IMR-90 (cell line): Measurements from ENCODE around the gene EVI2A. TPM values are rescaled to one million over a fixed set of nuclear protein-coding genes. Genes with fewer than 3 reads are reported as not detected.

Source experiments
- ATAC-seq: fragments of 200-7000 bp; cut with Tn5 transposase; 2 replicates; pipeline ENCODE4 v1.9.1; 2020; ENCODE audit warnings: low read depth, mild to moderate bottlenecking, moderate library complexity
- BruUV-seq: library from RNA; stranded (reverse); fragments of 400-500 nt; replicated peaks from 2 replicates; lab custom pipeline; 2021; lab: Mats Ljungman, UMichigan
- CTCF ChIA-PET: fragments of 300-600 bp; formaldehyde crosslinking; extraction: SDS; loops from one replicate; lab custom pipeline; 2021; ENCODE audit warnings: antibody characterized with exemption; lab: Yijun Ruan, JAX
- POLR2A ChIA-PET: fragments of 300-600 bp; sonication (Branson Sonifier 250); formaldehyde crosslinking; loops from one replicate; lab custom pipeline; 2022; ENCODE audit warnings: antibody characterized with exemption; ENCODE audit not compliant: unreplicated experiment; lab: Charles Lee
- DNase-seq: peaks from one replicate; pipeline ENCODE4 v3.0.0; 2013
- H2AFZ ChIP-seq: replicated peaks from 2 replicates; pipeline ENCODE3; 2013; ENCODE audit warnings: low read length, mild to moderate bottlenecking; ENCODE audit not compliant: poor library complexity
- H2AK5ac ChIP-seq: 2 replicates; pipeline ENCODE4 v1.6.1; 2013; ENCODE audit warnings: low read depth, low read length, inconsistent platforms
- H2AK9ac ChIP-seq: replicated peaks from 2 replicates; pipeline ENCODE3; 2013; ENCODE audit warnings: mild to moderate bottlenecking, low read depth, low read length, moderate library complexity; ENCODE audit not compliant: poor library complexity
- H2BK120ac ChIP-seq: 2 replicates; pipeline ENCODE4 v1.6.1; 2013; ENCODE audit warnings: low read depth, low read length, inconsistent platforms
- H2BK15ac ChIP-seq: 3 replicates; pipeline ENCODE4 v1.6.1; 2013; ENCODE audit warnings: low read depth, low read length, inconsistent platforms
- H2BK20ac ChIP-seq: 2 replicates; pipeline ENCODE4 v1.6.1; 2013; ENCODE audit warnings: low read depth, mild to moderate bottlenecking, inconsistent platforms, low read length, moderate library complexity
- H2BK5ac ChIP-seq: 2 replicates; pipeline ENCODE4 v1.6.1; 2013; ENCODE audit warnings: mild to moderate bottlenecking, low read depth, low read length, inconsistent platforms; ENCODE audit not compliant: poor library complexity, severe bottlenecking
- H3K14ac ChIP-seq: replicated peaks from 2 replicates; pipeline ENCODE4 v1.6.1; 2013; ENCODE audit warnings: low read depth, low read length, inconsistent platforms
- H3K18ac ChIP-seq: 2 replicates; pipeline ENCODE4 v1.6.1; 2013; ENCODE audit warnings: low read depth, low read length, control low read depth
- H3K23ac ChIP-seq: 2 replicates; pipeline ENCODE4 v1.6.1; 2013; ENCODE audit warnings: low read depth, low read length, inconsistent platforms
- H3K27ac ChIP-seq: 2 replicates; pipeline ENCODE4 v1.5.1; 2013; ENCODE audit warnings: mild to moderate bottlenecking, control low read depth, low read length; ENCODE audit not compliant: insufficient read depth
- H3K27me3 ChIP-seq: 2 replicates; pipeline ENCODE4 v1.6.1; 2013; ENCODE audit warnings: low read length; ENCODE audit not compliant: control insufficient read depth, insufficient read depth
- H3K36me3 ChIP-seq: 2 replicates; pipeline ENCODE4 v1.6.1; 2013; ENCODE audit warnings: low read length, mixed read lengths; ENCODE audit not compliant: control insufficient read depth, insufficient read depth
- H3K4ac ChIP-seq: 2 replicates; pipeline ENCODE4 v1.6.1; 2013; ENCODE audit warnings: low read depth, low read length, inconsistent platforms
- H3K4me1 ChIP-seq: 2 replicates; pipeline ENCODE4 v1.6.1; 2013; ENCODE audit warnings: low read length, mixed read lengths; ENCODE audit not compliant: control insufficient read depth, insufficient read depth
- H3K4me2 ChIP-seq: 2 replicates; pipeline ENCODE4 v1.6.1; 2013; ENCODE audit warnings: low read depth, mild to moderate bottlenecking, control low read depth, low read length, moderate library complexity
- H3K4me3 ChIP-seq: 2 replicates; pipeline ENCODE4 v1.5.1; 2013; ENCODE audit warnings: low read depth, mild to moderate bottlenecking, control low read depth, low read length, moderate library complexity; ENCODE audit not compliant: insufficient read depth
- H3K56ac ChIP-seq: 2 replicates; pipeline ENCODE4 v1.6.1; 2013; ENCODE audit warnings: low read length, inconsistent platforms; ENCODE audit not compliant: insufficient read depth; ENCODE audit errors: extremely low read depth
- H3K79me1 ChIP-seq, 2 experiments: 2 replicates each; pipeline ENCODE4 v1.6.1; 2013; ENCODE audit warnings: low read length in 2 of 2, inconsistent platforms in 1 of 2, low read depth in 1 of 2
- H3K9ac ChIP-seq: 2 replicates; pipeline ENCODE4 v1.6.1; 2013; ENCODE audit warnings: low read depth, low read length, control low read depth
- H3K9me1 ChIP-seq: 2 replicates; pipeline ENCODE4 v1.6.1; 2013; ENCODE audit warnings: low read length, inconsistent platforms; ENCODE audit not compliant: insufficient read depth
- H3K9me3 ChIP-seq: 2 replicates; pipeline ENCODE4 v1.6.1; 2013; ENCODE audit warnings: low read length; ENCODE audit not compliant: control insufficient read depth, insufficient read depth
- H4K20me1 ChIP-seq: 2 replicates; pipeline ENCODE4 v1.6.1; 2013; ENCODE audit warnings: low read length, inconsistent platforms; ENCODE audit not compliant: insufficient read depth
- H4K5ac ChIP-seq: 2 replicates; pipeline ENCODE4 v1.6.1; 2013; ENCODE audit warnings: mild to moderate bottlenecking, low read depth, low read length, control low read depth
- H4K8ac ChIP-seq, 2 experiments: 2 replicates each; pipeline ENCODE4 v1.6.1; 2013; ENCODE audit warnings: low read depth in 2 of 2, low read length in 2 of 2, control low read depth in 1 of 2, inconsistent platforms in 1 of 2
- H4K91ac ChIP-seq: 2 replicates; pipeline ENCODE4 v1.6.1; 2013; ENCODE audit warnings: low read depth, low read length, inconsistent platforms; ENCODE audit not compliant: insufficient read depth
- BHLHE40 ChIP-seq: fragments of 150-350 bp; IDR thresholded peaks from 2 replicates; pipeline ENCODE4 v1.6.1; 2016; ENCODE audit warnings: mild to moderate bottlenecking, low read depth, low read length
- CEBPB ChIP-seq: IDR thresholded peaks from 2 replicates; pipeline ENCODE4 v1.6.1; 2012; ENCODE audit warnings: low read depth, low read length, improper control_type of control experiment
- CTCF ChIP-seq: conservative IDR thresholded peaks from 2 replicates; pipeline ENCODE4 v1.5.1; 2012; ENCODE audit warnings: mild to moderate bottlenecking, low read depth, low read length, improper control_type of control experiment
- FOS ChIP-seq: fragments of 150-350 bp; IDR thresholded peaks from 2 replicates; pipeline ENCODE4 v1.6.1; 2016; ENCODE audit warnings: low read depth, low read length
- MAFK ChIP-seq: IDR thresholded peaks from 2 replicates; pipeline ENCODE4 v1.6.1; 2012; ENCODE audit warnings: low read depth, low read length, improper control_type of control experiment
- MXI1 ChIP-seq: IDR thresholded peaks from 2 replicates; pipeline ENCODE4 v1.6.1; 2012; ENCODE audit warnings: low read depth, mild to moderate bottlenecking, low read length, moderate library complexity, borderline replicate concordance
- POLR2A ChIP-seq: IDR thresholded peaks from 2 replicates; pipeline ENCODE4 v1.6.1; 2012; ENCODE audit warnings: mild to moderate bottlenecking, low read depth, low read length
- RAD21 ChIP-seq: IDR thresholded peaks from 2 replicates; pipeline ENCODE4 v1.6.1; 2012; ENCODE audit warnings: low read length, improper control_type of control experiment
- RCOR1 ChIP-seq: IDR thresholded peaks from 2 replicates; pipeline ENCODE4 v1.6.1; 2012; ENCODE audit warnings: mild to moderate bottlenecking, low read length, improper control_type of control experiment; ENCODE audit not compliant: insufficient replicate concordance
- RFX5 ChIP-seq: IDR thresholded peaks from 2 replicates; pipeline ENCODE4 v1.8.0; 2012; ENCODE audit warnings: low read depth, mild to moderate bottlenecking, low read length, moderate library complexity
- SMC3 ChIP-seq: fragments of 150-350 bp; IDR thresholded peaks from 2 replicates; pipeline ENCODE4 v1.6.1; 2016; ENCODE audit warnings: low read depth, mild to moderate bottlenecking, antibody characterized with exemption, low read length, moderate library complexity
- WGBS, 2 experiments: methylation state at CpG; one replicate each; pipeline versions ENCODE4 v1.1.5 to v1.1.7; 2013; ENCODE audit warnings: missing lambda C conversion rate in 2 of 2; ENCODE audit not compliant: insufficient read length in 1 of 2; ENCODE audit errors: extremely low coverage in 2 of 2; 5-methylcytosine and 5-hydroxymethylcytosine counted together
- dilution Hi-C: fragments of 300-500 bp; cut with HindIII; formaldehyde crosslinking; loops from one replicate; pipeline ENCODE4 v1.14.3; 2018; ENCODE audit warnings: low sequenced_read_pairs; ENCODE audit not compliant: unreplicated experiment
- in situ Hi-C: fragments of 300-500 bp; cut with MboI; formaldehyde crosslinking; loops from 3 replicates; pipeline ENCODE4 v1.14.3; 2019; ENCODE audit warnings: low sequenced_read_pairs, inconsistent platforms, mixed read lengths
- intact Hi-C: fragments of 100-400 bp; cut with micrococcal nuclease; formaldehyde crosslinking; loops from 2 replicates; pipeline ENCODE4 v1.10.0; 2022
- polyA plus RNA-seq, 3 experiments: library from polyadenylated mRNA; depleted of rRNA; stranded (reverse); fragments of >200 nt; gene quantifications; 2 replicates each; pipeline ENCODE4 v1.2.3, GENCODE V29; 2012; ENCODE audit warnings: low replicate concordance in 1 of 3
- total RNA-seq: library from RNA; depleted of rRNA; stranded (reverse); fragments of >200 nt; gene quantifications from 2 replicates; pipeline ENCODE4 v1.2.3, GENCODE V29; 2012

EVI2A gene
- total and polyA plus RNA-seq, 2 of the 4 experiments (the other 2 are of a cell fraction): 0.50 to 0.90 TPM

DNA sequence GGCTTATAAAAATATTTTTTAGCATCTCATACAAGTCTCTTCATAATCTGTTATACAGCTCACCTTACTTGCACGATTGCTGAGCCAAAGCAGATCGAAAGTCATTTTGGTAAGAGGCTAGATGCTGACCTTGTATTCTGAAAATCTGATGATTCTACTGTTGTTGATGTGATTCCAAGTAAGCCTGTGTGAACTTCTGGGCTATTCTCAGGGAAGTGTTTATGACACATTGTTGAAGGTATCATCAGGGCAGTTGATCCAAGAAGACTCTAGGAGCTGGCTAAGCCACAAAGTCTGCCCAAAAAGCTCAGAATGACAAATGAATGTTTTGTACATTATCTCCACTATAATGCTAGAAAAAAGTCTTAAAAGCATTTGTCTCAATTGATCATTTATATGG, 40.4 kb downstream of the EVI2A start:
- WGBS, 2 experiments: no CpG with 5 or more reads among the region's 2 CpGs
- no peak overlapping the region for H3K4me3 ChIP-seq
- peaks cover 7 to 34% of the 10 kb centered on the region in 2 experiments; a peak in 3 of 4 replicates for H3K79me1 ChIP-seq
- H3K4me1 ChIP-seq: no peaks in the 10 kb centered on the region
- dilution Hi-C loops (no loop called here), in situ Hi-C loops (no loop called here), intact Hi-C loops (no loop called here)
- no peak overlapping the region for H2BK15ac ChIP-seq
- no peak overlapping the region for H4K5ac ChIP-seq
- ATAC-seq (no peak), DNase-seq (no peak)
- H3K9me3 ChIP-seq: no peaks in the 10 kb centered on the region
- peaks cover 13% of the 10 kb centered on the region; the same call in 1 of the 2 replicates for H3K9me1 ChIP-seq
- no peak overlapping the region for H2AK5ac ChIP-seq
- no peak overlapping the region for H2AK9ac ChIP-seq
- POLR2A ChIA-PET: no interaction called here
- H3K27me3 ChIP-seq: no peaks in the 10 kb centered on the region
- no peak overlapping the region for H3K56ac ChIP-seq
- H2BK20ac ChIP-seq: no peak overlapping the region
- H3K4ac ChIP-seq: no peak overlapping the region
- H3K9ac ChIP-seq: no peak overlapping the region
- no peak overlapping the region for H2AFZ ChIP-seq
- peaks cover 12% of the 10 kb centered on the region for H3K36me3 ChIP-seq
- CTCF ChIA-PET: no interaction called here
- H3K23ac ChIP-seq: no peak overlapping the region
- no peaks in the 10 kb centered on the region for H4K20me1 ChIP-seq
- no TSS peak for BruUV-seq
- no peak overlapping the region for H3K18ac ChIP-seq
- no peak for TF ChIP-seq FOS
- TF ChIP-seq RFX5: no peak
- no peak for TF ChIP-seq CTCF
- no peak for TF ChIP-seq SMC3
- no peak for TF ChIP-seq RAD21
- no peak for TF ChIP-seq MAFK
- TF ChIP-seq BHLHE40: no peak
- no peak for TF ChIP-seq POLR2A
- TF ChIP-seq MXI1: no peak
- no peak for TF ChIP-seq CEBPB
- no peak for TF ChIP-seq RCOR1
- no peak overlapping the region for H4K8ac ChIP-seq
- no peak overlapping the region for H3K4me2 ChIP-seq
- no peak overlapping the region for H2BK120ac ChIP-seq
- no peak overlapping the region for H2BK5ac ChIP-seq
- no peak overlapping the region for H3K14ac ChIP-seq
- H4K91ac ChIP-seq: no peak overlapping the region
- no peak overlapping the region for H3K27ac ChIP-seq
